GM13977 (cell line): ENCODE data around the gene ATP5F1E.

ENCODE experiments used
- DNase-seq: peaks from one replicate; pipeline ENCODE4 v3.0.0; 2012; ENCODE audit warnings: low spot score
- in situ Hi-C: fragments of 300-500 bp; cut with MboI; formaldehyde crosslinking; loops from one replicate; pipeline ENCODE4 v1.12.0; 2022; ENCODE audit warnings: low sequenced_read_pairs, low pct_unique_long_range_greater_than_20kb, mixed read lengths, inconsistent platforms; ENCODE audit not compliant: unreplicated experiment
- TF ChIP-seq, protein P1 (sequence below): IDR thresholded peaks from 2 replicates; pipeline ENCODE4 v1.5.1; 2012; ENCODE audit warnings: mild to moderate bottlenecking, control low read depth; ENCODE audit not compliant: insufficient read depth; ENCODE audit errors: extremely low read depth, missing control alignments

Gene ATP5F1E

DNA sequence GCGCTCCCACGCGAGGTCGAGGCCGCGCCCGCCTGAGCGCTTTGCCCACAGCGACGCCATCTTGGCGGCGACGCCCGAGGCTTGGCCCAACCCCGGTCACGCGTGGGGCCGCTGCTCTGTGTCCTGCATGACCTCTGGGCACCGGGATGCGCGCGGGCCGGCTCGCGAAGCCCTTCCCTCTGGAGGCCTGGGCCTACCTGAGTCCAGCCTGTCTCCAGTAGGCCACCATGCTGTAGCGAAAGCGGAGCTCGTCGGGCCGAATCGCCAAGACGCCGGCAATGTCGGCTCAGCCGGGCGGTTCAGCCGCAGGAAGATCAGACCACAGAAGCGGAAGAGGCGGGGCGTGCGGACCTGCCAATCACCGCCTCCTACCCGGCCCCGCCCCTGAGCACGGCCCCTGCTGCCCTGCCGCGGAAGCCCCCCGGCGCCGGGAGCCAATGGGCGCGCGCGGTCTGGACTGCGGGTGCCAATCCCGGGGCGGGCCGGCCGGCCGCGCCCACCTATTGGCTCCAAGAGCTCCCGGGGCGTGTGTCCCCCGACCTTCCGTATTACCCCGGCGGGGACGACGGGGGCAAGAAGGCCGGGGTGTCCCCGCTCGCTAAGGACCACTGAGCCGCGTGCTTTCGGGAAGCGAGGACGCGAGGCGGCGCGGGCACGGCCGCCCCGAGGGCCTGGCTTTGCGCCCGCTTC is at the start of gene ATP5F1E:
Gene ATP5F1E, minus strand, starts transcription at position 313 of the 690 bp plus-strand sequence. Its CDS starts 84 bp downstream, at position 229.
- peak; percentile 97 for DNase-seq
- TF ChIP-seq, protein P1, sequence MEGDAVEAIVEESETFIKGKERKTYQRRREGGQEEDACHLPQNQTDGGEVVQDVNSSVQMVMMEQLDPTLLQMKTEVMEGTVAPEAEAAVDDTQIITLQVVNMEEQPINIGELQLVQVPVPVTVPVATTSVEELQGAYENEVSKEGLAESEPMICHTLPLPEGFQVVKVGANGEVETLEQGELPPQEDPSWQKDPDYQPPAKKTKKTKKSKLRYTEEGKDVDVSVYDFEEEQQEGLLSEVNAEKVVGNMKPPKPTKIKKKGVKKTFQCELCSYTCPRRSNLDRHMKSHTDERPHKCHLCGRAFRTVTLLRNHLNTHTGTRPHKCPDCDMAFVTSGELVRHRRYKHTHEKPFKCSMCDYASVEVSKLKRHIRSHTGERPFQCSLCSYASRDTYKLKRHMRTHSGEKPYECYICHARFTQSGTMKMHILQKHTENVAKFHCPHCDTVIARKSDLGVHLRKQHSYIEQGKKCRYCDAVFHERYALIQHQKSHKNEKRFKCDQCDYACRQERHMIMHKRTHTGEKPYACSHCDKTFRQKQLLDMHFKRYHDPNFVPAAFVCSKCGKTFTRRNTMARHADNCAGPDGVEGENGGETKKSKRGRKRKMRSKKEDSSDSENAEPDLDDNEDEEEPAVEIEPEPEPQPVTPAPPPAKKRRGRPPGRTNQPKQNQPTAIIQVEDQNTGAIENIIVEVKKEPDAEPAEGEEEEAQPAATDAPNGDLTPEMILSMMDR: no peak
- in situ Hi-C loops: no loop called here

DNA sequence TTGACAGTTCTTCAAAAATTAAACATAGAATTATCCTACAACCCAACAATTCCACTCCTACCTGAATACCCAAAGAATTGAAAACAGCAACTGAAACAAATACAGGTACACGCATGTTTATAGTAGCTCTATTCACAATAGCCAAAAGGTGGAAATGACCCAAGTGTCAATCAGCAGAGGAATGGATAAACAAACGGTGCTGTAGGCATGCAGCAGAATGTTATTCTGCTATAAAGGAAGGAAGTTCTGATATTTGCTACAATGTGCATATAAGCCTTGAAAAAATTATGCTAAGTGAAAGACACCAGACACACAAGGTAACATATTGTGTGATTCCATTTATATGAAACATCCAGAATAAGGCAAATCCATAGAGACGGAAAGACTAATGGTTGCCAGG is 48.9 kb upstream of the ATP5F1E start:
- in situ Hi-C loops: loop anchor here (25.0 kb wide), 1 partner anchor 219 kb away; the partner anchor contains the start of genes GNAS and GNAS-AS1
- DNase-seq: no peak
- TF ChIP-seq, protein P1: no peak

DNA sequence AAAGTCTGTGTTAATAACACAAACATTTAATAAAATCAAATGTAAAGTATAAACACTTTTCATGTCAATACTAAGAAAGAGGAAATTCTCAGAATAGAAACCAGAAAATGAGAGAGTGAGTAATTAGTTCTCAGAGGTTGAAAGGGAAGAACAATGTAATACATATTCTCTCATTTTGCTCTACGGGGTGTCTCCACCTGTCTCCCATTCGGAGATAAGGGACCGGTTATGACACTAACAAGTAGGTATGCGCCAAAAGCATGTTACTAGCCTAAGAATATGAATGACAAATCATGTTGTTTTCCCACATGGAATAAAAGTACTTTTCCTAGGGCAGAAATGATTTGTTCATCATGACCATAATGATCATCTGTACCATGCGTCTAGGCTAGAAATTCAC is 46.1 kb upstream of the ATP5F1E start:
- DNase-seq: no peak
- in situ Hi-C loops: loop anchor here (25.0 kb wide), 1 partner anchor 216 kb away; the partner anchor contains the start of genes GNAS and GNAS-AS1
- TF ChIP-seq, protein P1: no peak

DNA sequence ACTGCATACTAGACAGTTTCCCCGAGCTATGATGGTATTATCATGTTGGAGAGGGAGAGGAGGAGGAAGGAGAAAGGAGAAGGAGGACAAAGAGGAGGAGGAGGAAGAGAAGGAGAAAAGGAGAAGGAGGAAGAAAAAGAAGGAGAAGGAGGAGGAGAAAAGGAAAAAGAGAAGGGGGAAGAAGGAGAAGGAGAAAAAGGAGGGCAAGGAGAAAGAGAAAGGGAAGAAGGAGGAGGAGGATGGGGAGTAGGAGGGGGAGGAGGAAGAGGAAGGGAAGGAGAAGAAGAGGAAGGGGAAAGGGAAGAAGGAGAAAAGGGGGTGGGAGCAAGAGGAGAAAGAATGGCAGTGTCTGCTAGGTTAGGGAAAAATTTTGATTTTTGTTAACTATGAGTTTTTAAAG is 45.6 kb upstream of the ATP5F1E start:
- in situ Hi-C loops: loop anchor here (25.0 kb wide), 1 partner anchor 215 kb away; the partner anchor contains the start of genes GNAS and GNAS-AS1
- TF ChIP-seq, protein P1: no peak
- DNase-seq: no peak

DNA sequence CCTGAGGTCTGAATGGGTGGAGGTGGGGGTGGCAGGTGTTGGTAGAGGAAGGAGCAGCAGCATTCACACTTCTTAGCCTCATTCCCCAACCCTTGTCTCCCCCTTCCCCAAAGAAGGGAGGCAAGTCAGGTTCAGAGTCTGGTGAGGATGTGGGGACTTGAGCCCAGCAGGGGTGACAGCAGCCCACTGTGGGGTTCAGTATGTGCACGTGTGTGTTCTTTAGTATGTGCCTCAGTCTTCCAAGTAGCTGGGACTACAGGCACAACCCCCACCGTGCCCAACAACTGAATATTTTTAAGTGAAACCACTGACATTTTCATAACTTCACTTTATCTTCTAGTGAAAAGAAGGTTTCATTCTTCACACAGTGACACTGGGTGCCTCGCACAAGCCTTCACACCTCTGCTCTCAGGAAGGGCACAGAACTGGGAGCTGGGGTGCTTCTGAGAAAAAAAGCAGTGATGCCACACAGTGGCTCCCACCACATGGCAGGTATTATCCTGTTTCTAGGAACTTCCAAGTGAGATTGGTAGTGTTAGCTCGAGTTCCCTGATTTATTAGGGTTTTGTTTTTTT is 43.9 kb upstream of the ATP5F1E start:
- no peak for DNase-seq
- TF ChIP-seq, protein P1: no peak
- in situ Hi-C loops: loop anchor here (25.0 kb wide), 1 partner anchor 214 kb away; the partner anchor contains the start of genes GNAS and GNAS-AS1

DNA sequence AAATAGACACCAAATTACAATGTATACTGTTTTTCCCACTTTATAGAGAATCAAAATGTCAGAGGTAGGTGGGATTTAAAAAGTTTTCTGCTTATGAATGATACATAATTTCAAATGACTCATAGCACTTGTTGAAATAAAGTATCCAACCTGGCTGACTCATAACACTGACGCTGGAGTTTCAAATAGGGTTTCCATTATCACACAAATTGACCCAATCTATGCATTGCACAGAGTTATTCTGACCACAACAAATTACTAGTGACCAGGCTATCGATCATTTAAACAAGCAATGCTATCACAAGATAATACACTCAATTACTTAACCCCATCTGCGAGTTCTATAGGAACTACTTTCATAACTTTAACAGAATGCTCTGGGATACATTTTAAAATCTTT is 42.3 kb upstream of the ATP5F1E start:
- DNase-seq: no peak
- TF ChIP-seq, protein P1: no peak
- in situ Hi-C loops: no loop called here
